H9 (cell line): Measurements from ENCODE around the gene POU2F1. TPM values are rescaled to one million over a fixed set of nuclear protein-coding genes. Genes with fewer than 3 reads are reported as not detected.
A peak's percentile ranks its signal among the peaks of the same experiment; 100 is the strongest.

Experiments used
- DNase-seq: peaks from one replicate; pipeline ENCODE4 v3.0.0-alpha.2; 2017
- H2AFZ ChIP-seq: one replicate; pipeline ENCODE4 v1.6.1; 2013; ENCODE audit warnings: mild to moderate bottlenecking, low read length, control low read depth, moderate library complexity
- H2AK5ac ChIP-seq: 2 replicates; pipeline ENCODE4 v1.6.1; 2013; ENCODE audit warnings: low read length, control low read depth, mixed read lengths; ENCODE audit not compliant: insufficient read length
- H2BK120ac ChIP-seq: one replicate; pipeline ENCODE4 v1.6.1; 2013; ENCODE audit warnings: low read depth, mild to moderate bottlenecking, low read length, control low read depth, inconsistent platforms; ENCODE audit not compliant: poor library complexity, severe bottlenecking
- H2BK12ac ChIP-seq: 2 replicates; pipeline ENCODE4 v1.6.1; 2013; ENCODE audit warnings: low read length, control low read depth, mixed read lengths, low read depth; ENCODE audit not compliant: insufficient read length
- H2BK15ac ChIP-seq: 2 replicates; pipeline ENCODE4 v1.6.1; 2013; ENCODE audit warnings: low read depth, low read length, control low read depth
- H2BK20ac ChIP-seq: one replicate; pipeline ENCODE4 v1.6.1; 2013; ENCODE audit warnings: low read depth, mild to moderate bottlenecking, low read length, control low read depth, inconsistent platforms; ENCODE audit not compliant: poor library complexity, severe bottlenecking
- H2BK5ac ChIP-seq: 2 replicates; pipeline ENCODE4 v1.6.1; 2013; ENCODE audit warnings: low read length, control low read depth, mixed read lengths; ENCODE audit not compliant: insufficient read length
- H3K14ac ChIP-seq: 2 replicates; pipeline ENCODE4 v1.6.1; 2013; ENCODE audit warnings: low read length, control low read depth; ENCODE audit not compliant: insufficient read depth
- H3K18ac ChIP-seq: 2 replicates; pipeline ENCODE4 v1.6.1; 2013; ENCODE audit warnings: low read depth, mild to moderate bottlenecking, mixed read lengths, low read length, control low read depth; ENCODE audit not compliant: insufficient read length
- H3K23ac ChIP-seq: 2 replicates; pipeline ENCODE4 v1.6.1; 2013; ENCODE audit warnings: low read length, control low read depth, mixed read lengths, low read depth; ENCODE audit not compliant: insufficient read length
- H3K23me2 ChIP-seq: 2 replicates; pipeline ENCODE4 v1.6.1; 2013; ENCODE audit warnings: low read depth, mild to moderate bottlenecking, mixed read lengths, low read length, control low read depth; ENCODE audit not compliant: insufficient read length, poor library complexity, severe bottlenecking
- H3K27ac ChIP-seq: 2 replicates; pipeline ENCODE4 v1.5.1; 2013; ENCODE audit warnings: low read length, control low read depth, mixed read lengths, low read depth; ENCODE audit not compliant: insufficient read length
- H3K27me3 ChIP-seq: 2 replicates; pipeline ENCODE4 v1.6.1; 2013; ENCODE audit warnings: low read length, control low read depth, inconsistent platforms; ENCODE audit not compliant: insufficient read depth
- H3K4ac ChIP-seq: 2 replicates; pipeline ENCODE4 v1.6.1; 2013; ENCODE audit warnings: low read depth, mild to moderate bottlenecking, control low read depth, inconsistent platforms, low read length, moderate library complexity
- H3K4me1 ChIP-seq: 2 replicates; pipeline ENCODE4 v1.6.1; 2013; ENCODE audit warnings: low read length, control low read depth, inconsistent platforms; ENCODE audit not compliant: insufficient read depth
- H3K4me2 ChIP-seq: 2 replicates; pipeline ENCODE4 v1.6.1; 2013; ENCODE audit warnings: low read length, control low read depth, mixed read lengths; ENCODE audit not compliant: insufficient read length, insufficient read depth
- H3K56ac ChIP-seq: 2 replicates; pipeline ENCODE4 v1.6.1; 2013; ENCODE audit warnings: low read depth, mild to moderate bottlenecking, mixed read lengths, low read length, control low read depth; ENCODE audit not compliant: insufficient read length
- H3K79me1 ChIP-seq: 2 replicates; pipeline ENCODE4 v1.6.1; 2013; ENCODE audit warnings: low read depth, mild to moderate bottlenecking, moderate library complexity, low read length, control low read depth, inconsistent platforms; ENCODE audit not compliant: insufficient read depth, poor library complexity, severe bottlenecking
- H3K79me2 ChIP-seq: 2 replicates; pipeline ENCODE4 v1.6.1; 2013; ENCODE audit warnings: low read length, control low read depth, inconsistent platforms; ENCODE audit not compliant: insufficient read depth
- H3K9ac ChIP-seq: 2 replicates; pipeline ENCODE4 v1.6.1; 2013; ENCODE audit warnings: low read length, control low read depth, mixed read lengths; ENCODE audit not compliant: insufficient read length; ENCODE audit errors: extremely low read depth
- H3K9me3 ChIP-seq: one replicate; pipeline ENCODE4 v1.6.1; 2013; ENCODE audit warnings: low read depth, low read length, inconsistent platforms; ENCODE audit not compliant: control insufficient read depth
- H3T11ph ChIP-seq: one replicate; pipeline ENCODE4 v1.6.1; 2013; ENCODE audit warnings: mild to moderate bottlenecking, low read length, control low read depth, inconsistent platforms
- H4K20me1 ChIP-seq: one replicate; pipeline ENCODE4 v1.6.1; 2013; ENCODE audit not compliant: control insufficient read depth, insufficient read length, insufficient read depth
- H4K5ac ChIP-seq: 2 replicates; pipeline ENCODE4 v1.6.1; 2013; ENCODE audit warnings: low read depth, mild to moderate bottlenecking, mixed read lengths, low read length, control low read depth; ENCODE audit not compliant: insufficient read length
- H4K8ac ChIP-seq: replicated peaks from 2 replicates; pipeline ENCODE4 v1.6.1; 2013; ENCODE audit warnings: low read length, control low read depth, mixed read lengths, low read depth; ENCODE audit not compliant: insufficient read length
- H4K91ac ChIP-seq: 2 replicates; pipeline ENCODE4 v1.6.1; 2013; ENCODE audit warnings: low read depth, mild to moderate bottlenecking, moderate library complexity, mixed read lengths, low read length, control low read depth; ENCODE audit not compliant: insufficient read length
- H3K27ac Mint-ChIP-seq, 3 experiments: 2 replicates in 2 of 3; 3 replicates in 1 of 3; pipeline ENCODE4 v1.8.0; 2020 to 2021; ENCODE audit warnings: mixed read lengths in 3 of 3, mild to moderate bottlenecking in 1 of 3, moderate library complexity in 1 of 3
- H3K27me3 Mint-ChIP-seq: 2 replicates; pipeline ENCODE4 v1.8.0; 2021; ENCODE audit warnings: low read depth, mild to moderate bottlenecking, moderate library complexity, mixed read lengths
- H3K36me3 Mint-ChIP-seq, 3 experiments: 2 replicates in 2 of 3; 3 replicates in 1 of 3; pipeline ENCODE4 v1.8.0; 2020 to 2021; ENCODE audit warnings: low read depth in 3 of 3, mixed read lengths in 3 of 3; ENCODE audit not compliant: insufficient read depth in 1 of 3
- H3K4me1 Mint-ChIP-seq, 2 experiments: 2 replicates each; pipeline ENCODE4 v1.8.0; 2020; ENCODE audit warnings: mixed read lengths in 2 of 2
- H3K4me3 Mint-ChIP-seq, 2 experiments: 2 replicates in 1 of 2; 3 replicates in 1 of 2; pipeline ENCODE4 v1.8.0; 2020 to 2021; ENCODE audit warnings: mild to moderate bottlenecking in 2 of 2, mixed read lengths in 2 of 2, moderate library complexity in 1 of 2
- H3K9me3 Mint-ChIP-seq, 2 experiments: 2 replicates in 1 of 2; 3 replicates in 1 of 2; pipeline ENCODE4 v1.8.0; 2020; ENCODE audit warnings: mild to moderate bottlenecking in 2 of 2, mixed read lengths in 2 of 2, moderate library complexity in 1 of 2
- total RNA-seq: library from RNA; stranded (reverse); gene quantifications from 2 replicates; pipeline ENCODE4 v1.2.1, GENCODE V29; 2021
- TF ChIP-seq, protein P1 (sequence below): fragments of 200-600 bp; sonication (generic); conservative IDR thresholded peaks from 3 replicates; pipeline ENCODE4 v1.8.0; 2021; ENCODE audit warnings: antibody characterized with exemption, mild to moderate bottlenecking

The POU2F1 gene
- total RNA-seq, 1 experiment from 2014 or later, result 62.5 TPM

DNA sequence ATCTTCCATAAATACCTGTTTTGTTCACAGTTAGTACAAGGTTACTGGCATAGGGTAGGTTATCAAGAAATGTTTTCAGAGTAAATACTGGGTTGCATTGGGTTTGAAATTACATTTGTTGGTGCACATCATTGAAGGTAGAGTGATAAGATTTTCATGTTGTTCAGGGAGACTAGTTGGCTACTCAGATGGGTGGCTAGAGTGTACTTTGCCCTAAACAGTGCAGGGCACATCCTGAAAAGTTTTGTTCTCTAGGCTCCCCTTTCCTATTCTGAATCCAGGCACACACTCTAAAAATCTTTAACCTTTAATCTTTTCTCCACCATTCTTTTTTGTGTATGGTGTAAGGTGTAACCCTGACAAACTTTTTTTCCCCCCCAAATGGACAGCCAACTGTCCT lies 18.0 kb downstream of the POU2F1 start:
- Histone ChIP-seq H2BK20ac (no peak overlapping the region), H3K56ac (no peak overlapping the region), H3K4me1 (peaks cover 2% of the 10 kb centered on the region; the same call in 1 of the 2 replicates), H3K27ac (no peak overlapping the region), H3K9me3 (no peaks in the 10 kb centered on the region), H2BK12ac (no peak overlapping the region), H4K91ac (no peak overlapping the region), H3T11ph (no peak overlapping the region), H2BK15ac (no peak overlapping the region), H3K9ac (no peak overlapping the region), H2BK120ac (no peak overlapping the region), H3K4me2 (no peak overlapping the region), H2AFZ (no peak overlapping the region), H4K5ac (no peak overlapping the region), H3K27me3 (no peaks in the 10 kb centered on the region), H3K23ac (no peak overlapping the region), H3K79me2 (peaks cover 39% of the 10 kb centered on the region), H3K18ac (no peak overlapping the region), H3K23me2 (no peaks in the 10 kb centered on the region), H2BK5ac (no peak overlapping the region), H2AK5ac (no peak overlapping the region), H3K79me1 (peaks cover 10% of the 10 kb centered on the region), H4K8ac (no peak overlapping the region), H3K4ac (no peak overlapping the region), H4K20me1 (no peaks in the 10 kb centered on the region), H3K14ac (no peak overlapping the region)
- Mint-ChIP-seq H3K27ac (peak overlapping the region in 1 of 3 experiments; percentile 11; a peak in 1 of 7 replicates), H3K9me3 (no peaks in the 10 kb centered on the region; a peak in 1 of 5 replicates), H3K4me3 (no peak overlapping the region), H3K36me3 (peaks cover 2 to 8% (median 2%) of the 10 kb centered on the region in 3 experiments; a peak in 6 of 7 replicates), H3K27me3 (no peaks in the 10 kb centered on the region), H3K4me1 (peaks cover 20 to 30% of the 10 kb centered on the region in 2 experiments)
- no peak for DNase-seq
- TF ChIP-seq, protein P1, sequence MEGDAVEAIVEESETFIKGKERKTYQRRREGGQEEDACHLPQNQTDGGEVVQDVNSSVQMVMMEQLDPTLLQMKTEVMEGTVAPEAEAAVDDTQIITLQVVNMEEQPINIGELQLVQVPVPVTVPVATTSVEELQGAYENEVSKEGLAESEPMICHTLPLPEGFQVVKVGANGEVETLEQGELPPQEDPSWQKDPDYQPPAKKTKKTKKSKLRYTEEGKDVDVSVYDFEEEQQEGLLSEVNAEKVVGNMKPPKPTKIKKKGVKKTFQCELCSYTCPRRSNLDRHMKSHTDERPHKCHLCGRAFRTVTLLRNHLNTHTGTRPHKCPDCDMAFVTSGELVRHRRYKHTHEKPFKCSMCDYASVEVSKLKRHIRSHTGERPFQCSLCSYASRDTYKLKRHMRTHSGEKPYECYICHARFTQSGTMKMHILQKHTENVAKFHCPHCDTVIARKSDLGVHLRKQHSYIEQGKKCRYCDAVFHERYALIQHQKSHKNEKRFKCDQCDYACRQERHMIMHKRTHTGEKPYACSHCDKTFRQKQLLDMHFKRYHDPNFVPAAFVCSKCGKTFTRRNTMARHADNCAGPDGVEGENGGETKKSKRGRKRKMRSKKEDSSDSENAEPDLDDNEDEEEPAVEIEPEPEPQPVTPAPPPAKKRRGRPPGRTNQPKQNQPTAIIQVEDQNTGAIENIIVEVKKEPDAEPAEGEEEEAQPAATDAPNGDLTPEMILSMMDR, result no peak
